ENCODE results near the gene GMCL2. TPM values are rescaled to one million over a fixed set of nuclear protein-coding genes. Genes with fewer than 3 reads are reported as not detected.

Gene GMCL2
- total RNA-seq, 1 experiment from 2014 or later: not detected

DNA sequence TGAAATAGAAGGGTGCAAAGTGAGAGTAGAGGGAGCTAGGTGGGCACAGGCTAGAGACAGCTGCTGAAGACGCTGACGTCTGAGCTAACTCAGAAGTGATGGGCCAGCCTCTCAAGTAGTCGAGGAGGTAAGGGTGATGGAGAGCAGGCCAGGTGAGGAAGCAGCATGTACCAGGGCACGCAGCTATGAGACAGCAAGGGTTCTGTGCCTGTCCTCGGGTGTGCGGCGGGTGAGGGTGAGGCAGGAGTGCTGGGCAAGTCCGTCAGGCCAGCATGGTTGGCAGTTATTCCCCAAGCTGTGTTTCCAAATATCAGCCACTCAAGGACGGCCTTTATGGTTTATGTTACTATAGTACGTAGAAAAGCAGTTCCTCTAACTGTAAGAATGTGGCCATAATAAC, 50.2 kb downstream of the GMCL2 start:
- DNase-seq (ENCODE audit: low read depth, low spot score): no peak
- in situ Hi-C loops (cut with HindIII; ENCODE audit: low pct_unique_long_range_greater_than_20kb, low sequenced_read_pairs): no loop called here

Other genes starting within 250 kb of the GMCL2 start
- not detected in 2 replicates for gene PROP1, start 191.1 kb downstream of the GMCL2 start, total RNA-seq (2014; rRNA removed; shearing (Covaris generic))
- 2.8 and 3.6 TPM in 2 replicates for gene N4BP3, start 73.8 kb downstream of the GMCL2 start, total RNA-seq (2014; rRNA removed; shearing (Covaris generic))
- 18.4 and 18.6 TPM in 2 replicates for gene RMND5B, start 56.4 kb downstream of the GMCL2 start, total RNA-seq (2014; rRNA removed; shearing (Covaris generic))
- 253 and 272 TPM in 2 replicates for gene NHP2, start 33.5 kb downstream of the GMCL2 start, total RNA-seq (2014; rRNA removed; shearing (Covaris generic))
- 42.2 and 52.1 TPM in 2 replicates for gene HNRNPAB, start 17.2 kb upstream of the GMCL2 start, total RNA-seq (2014; rRNA removed; shearing (Covaris generic))
- 7.7 and 13.0 TPM in 2 replicates for gene PHYKPL, start 45.4 kb upstream of the GMCL2 start, total RNA-seq (2014; rRNA removed; shearing (Covaris generic))